NT2/D1 (cell line): Measurements from ENCODE around the gene URI1.

Source experiments
- SUZ12 ChIP-seq: IDR thresholded peaks from 2 replicates; pipeline ENCODE4 v1.6.1; 2011; ENCODE audit not compliant: insufficient read length, insufficient read depth; ENCODE audit errors: extremely low read depth
- YY1 ChIP-seq: IDR thresholded peaks from 2 replicates; pipeline ENCODE4 v1.6.1; 2011; ENCODE audit not compliant: insufficient read length, insufficient read depth
- ZNF274 ChIP-seq: IDR thresholded peaks from 2 replicates; pipeline ENCODE4 v1.6.1; 2011; ENCODE audit warnings: mild to moderate bottlenecking, low read depth, low read length

GRCh38 chr19:29971648-29972047 lies 29.6 kb downstream of the URI1 start:
- no peak for TF ChIP-seq YY1
- no peak for TF ChIP-seq SUZ12
- no peak for TF ChIP-seq ZNF274
